SU-DHL-6 (cell line): ENCODE results near the gene ZNF536.

Source experiments
- H2AFZ ChIP-seq: fragments of 200-600 bp; sonication (generic); 2 replicates; pipeline ENCODE4 v1.6.1; 2014; ENCODE audit warnings: low read depth, mild to moderate bottlenecking, moderate library complexity, mixed read lengths, antibody characterized with exemption, low read length; ENCODE audit not compliant: severe bottlenecking
- H3F3A ChIP-seq: fragments of 200-600 bp; shearing (Covaris generic); 2 replicates; pipeline ENCODE4 v1.6.0; 2016; ENCODE audit warnings: antibody characterized with exemption, mild to moderate bottlenecking; ENCODE audit not compliant: insufficient read depth
- H3K27ac ChIP-seq: fragments of 200-600 bp; sonication (generic); 2 replicates; pipeline ENCODE4 v1.5.1; 2016; ENCODE audit warnings: low read depth, mild to moderate bottlenecking, low read length, moderate library complexity, mixed read lengths
- H3K27me3 ChIP-seq: fragments of 200-600 bp; sonication (generic), shearing (Covaris generic); 2 replicates; pipeline ENCODE4 v1.6.0; 2014; ENCODE audit warnings: mild to moderate bottlenecking, low read length
- H3K36me3 ChIP-seq: fragments of 200-600 bp; sonication (generic); 2 replicates; pipeline ENCODE4 v1.6.1; 2014; ENCODE audit warnings: mild to moderate bottlenecking, low read length, mixed read lengths
- H3K4me2 ChIP-seq: fragments of 300-600, 200-600 bp; shearing (Covaris generic), sonication (generic); 2 replicates; pipeline ENCODE4 v1.6.0; 2014; ENCODE audit warnings: low read length, low read depth, mild to moderate bottlenecking; ENCODE audit not compliant: poor library complexity, severe bottlenecking
- H3K4me3 ChIP-seq: fragments of 200-600 bp; sonication (generic); 2 replicates; pipeline ENCODE4 v1.5.1; 2014; ENCODE audit warnings: antibody characterized with exemption, low read length, mild to moderate bottlenecking, mixed read lengths; ENCODE audit not compliant: insufficient read depth, poor library complexity, severe bottlenecking
- H3K79me2 ChIP-seq: fragments of 200-600 bp; sonication (generic); 2 replicates; pipeline ENCODE4 v1.6.1; 2014; ENCODE audit warnings: mild to moderate bottlenecking, low read length, moderate library complexity; ENCODE audit not compliant: insufficient read depth
- H3K9ac ChIP-seq: fragments of 200-600 bp; sonication (generic); 2 replicates; pipeline ENCODE4 v1.7.0; 2014; ENCODE audit warnings: mild to moderate bottlenecking, low read length
- H3K9me2 ChIP-seq: fragments of 200-600 bp; sonication (generic); replicated peaks from 2 replicates; pipeline ENCODE4 v1.6.1; 2014; ENCODE audit warnings: low read length; ENCODE audit not compliant: insufficient read depth
- H3K9me3 ChIP-seq: fragments of 200-600 bp; sonication (generic); 2 replicates; pipeline ENCODE4 v1.6.1; 2014; ENCODE audit warnings: low read length, mixed read lengths; ENCODE audit not compliant: insufficient read depth
- H4K20me1 ChIP-seq: fragments of 200-600 bp; sonication (generic); 2 replicates; pipeline ENCODE4 v1.6.1; 2014; ENCODE audit warnings: low read depth, mild to moderate bottlenecking, antibody characterized with exemption, low read length, moderate library complexity, mixed read lengths
- EZH2phosphoT487 ChIP-seq: fragments of 200-600 bp; sonication (generic), shearing (Covaris generic); conservative IDR thresholded peaks from 2 replicates; pipeline ENCODE4 v1.6.1; 2018; ENCODE audit warnings: mild to moderate bottlenecking, antibody characterized with exemption, low read length, moderate library complexity, mixed read lengths
- TF ChIP-seq, protein P1 (sequence below): fragments of 200-600 bp; sonication (generic); IDR thresholded peaks from one replicate; pipeline ENCODE4 v1.5.1; 2017; ENCODE audit warnings: antibody characterized with exemption, mild to moderate bottlenecking, low read length, moderate library complexity; ENCODE audit not compliant: insufficient read depth, poor library complexity, severe bottlenecking

Gene ZNF536

DNA sequence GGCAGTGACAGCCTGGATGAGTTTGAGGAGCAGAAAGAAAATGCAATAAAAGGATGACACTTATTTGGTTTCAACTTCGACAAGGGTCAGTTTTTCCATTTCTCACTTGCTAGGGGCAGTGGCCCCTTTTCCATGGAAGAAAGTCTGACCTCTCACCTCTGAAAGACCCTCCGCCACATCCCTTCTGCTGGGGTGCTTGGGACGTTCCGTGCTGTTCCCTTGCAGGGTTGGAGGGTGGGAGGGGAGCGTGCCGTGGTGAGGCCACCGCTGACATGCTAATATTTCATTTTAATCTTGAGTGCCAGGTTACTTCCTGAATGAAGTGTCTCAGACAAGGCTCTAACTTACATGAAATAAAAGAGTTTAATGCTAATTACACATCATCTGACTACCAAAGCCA, 5.2 kb upstream of the ZNF536 start:
- Histone ChIP-seq H3K36me3 (no peaks in the 10 kb centered on the region), H3K79me2 (no peaks in the 10 kb centered on the region), H2AFZ (no peak overlapping the region), H3K4me3 (no peak overlapping the region), H4K20me1 (no peaks in the 10 kb centered on the region), H3K9me3 (no peaks in the 10 kb centered on the region), H3K9ac (no peak overlapping the region), H3K9me2 (no peaks in the 10 kb centered on the region), H3K27ac (no peak overlapping the region), H3F3A (no peaks in the 10 kb centered on the region), H3K27me3 (no peaks in the 10 kb centered on the region), H3K4me2 (no peak overlapping the region)
- TF ChIP-seq EZH2phosphoT487 = no peak
- TF ChIP-seq, protein P1, sequence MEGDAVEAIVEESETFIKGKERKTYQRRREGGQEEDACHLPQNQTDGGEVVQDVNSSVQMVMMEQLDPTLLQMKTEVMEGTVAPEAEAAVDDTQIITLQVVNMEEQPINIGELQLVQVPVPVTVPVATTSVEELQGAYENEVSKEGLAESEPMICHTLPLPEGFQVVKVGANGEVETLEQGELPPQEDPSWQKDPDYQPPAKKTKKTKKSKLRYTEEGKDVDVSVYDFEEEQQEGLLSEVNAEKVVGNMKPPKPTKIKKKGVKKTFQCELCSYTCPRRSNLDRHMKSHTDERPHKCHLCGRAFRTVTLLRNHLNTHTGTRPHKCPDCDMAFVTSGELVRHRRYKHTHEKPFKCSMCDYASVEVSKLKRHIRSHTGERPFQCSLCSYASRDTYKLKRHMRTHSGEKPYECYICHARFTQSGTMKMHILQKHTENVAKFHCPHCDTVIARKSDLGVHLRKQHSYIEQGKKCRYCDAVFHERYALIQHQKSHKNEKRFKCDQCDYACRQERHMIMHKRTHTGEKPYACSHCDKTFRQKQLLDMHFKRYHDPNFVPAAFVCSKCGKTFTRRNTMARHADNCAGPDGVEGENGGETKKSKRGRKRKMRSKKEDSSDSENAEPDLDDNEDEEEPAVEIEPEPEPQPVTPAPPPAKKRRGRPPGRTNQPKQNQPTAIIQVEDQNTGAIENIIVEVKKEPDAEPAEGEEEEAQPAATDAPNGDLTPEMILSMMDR = no peak

DNA sequence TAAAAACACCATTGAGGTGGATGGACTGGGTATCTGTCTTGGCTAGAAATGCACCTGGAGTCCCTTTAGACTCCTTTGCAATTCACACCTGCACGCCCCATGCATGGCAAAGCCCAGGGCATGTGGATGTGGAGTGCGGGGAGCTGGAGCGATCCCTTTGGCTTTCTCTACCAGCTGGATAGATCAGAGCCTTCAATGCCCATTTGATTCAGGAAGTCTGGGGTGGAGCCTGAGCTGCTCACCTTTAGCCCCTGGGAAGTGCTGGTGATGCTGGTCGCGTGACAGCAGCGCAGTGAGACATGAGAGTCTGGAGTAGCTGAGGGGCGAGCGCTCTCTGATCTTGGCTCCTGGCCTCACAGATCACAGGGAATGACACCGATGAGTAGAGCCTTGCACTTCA, 4.8 kb upstream of the ZNF536 start:
- H3K9me3 ChIP-seq = no peaks in the 10 kb centered on the region

DNA sequence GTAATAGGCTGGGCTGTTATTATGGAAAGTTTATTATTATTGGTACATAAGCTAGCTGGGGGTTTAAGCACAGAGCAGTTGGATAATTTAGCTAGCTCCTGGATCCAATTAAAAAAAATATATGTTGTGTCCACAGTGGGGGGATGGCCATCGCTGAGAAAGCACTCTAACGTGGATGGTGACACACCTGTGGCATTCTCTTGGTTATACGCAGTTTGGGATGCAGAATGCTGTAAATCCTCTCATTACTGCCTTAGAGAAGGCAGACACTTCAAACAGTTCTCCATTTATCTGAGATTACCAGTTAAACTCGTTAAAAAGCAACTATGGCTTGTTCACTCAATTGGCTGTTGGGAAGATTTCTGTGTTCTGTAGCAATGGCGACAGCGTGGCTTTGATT, 2.4 kb upstream of the ZNF536 start:
- Histone ChIP-seq H3K79me2 (no peaks in the 10 kb centered on the region), H3K4me3 (no peak overlapping the region), H3K36me3 (no peaks in the 10 kb centered on the region), H3K9me2 (no peaks in the 10 kb centered on the region), H3F3A (no peaks in the 10 kb centered on the region), H2AFZ (no peak overlapping the region), H3K27me3 (no peaks in the 10 kb centered on the region), H4K20me1 (no peaks in the 10 kb centered on the region), H3K9ac (no peak overlapping the region), H3K9me3 (no peaks in the 10 kb centered on the region), H3K4me2 (no peak overlapping the region), H3K27ac (no peak overlapping the region)
- TF ChIP-seq EZH2phosphoT487 = no peak

More for the DNA sequence above, 4.8 kb upstream of the ZNF536 start:
- TF ChIP-seq, protein P1 = no peak
- no peak for TF ChIP-seq EZH2phosphoT487
- no peaks in the 10 kb centered on the region for H3F3A ChIP-seq
- H3K9me2 ChIP-seq = no peaks in the 10 kb centered on the region
- no peaks in the 10 kb centered on the region for H3K27me3 ChIP-seq
- H4K20me1 ChIP-seq = no peaks in the 10 kb centered on the region
- no peak overlapping the region for H3K27ac ChIP-seq
- H3K4me3 ChIP-seq = no peak overlapping the region
- H3K79me2 ChIP-seq = no peaks in the 10 kb centered on the region
- H3K36me3 ChIP-seq = no peaks in the 10 kb centered on the region
- H3K4me2 ChIP-seq = no peak overlapping the region
- no peak overlapping the region for H2AFZ ChIP-seq
- no peak overlapping the region for H3K9ac ChIP-seq

DNA sequence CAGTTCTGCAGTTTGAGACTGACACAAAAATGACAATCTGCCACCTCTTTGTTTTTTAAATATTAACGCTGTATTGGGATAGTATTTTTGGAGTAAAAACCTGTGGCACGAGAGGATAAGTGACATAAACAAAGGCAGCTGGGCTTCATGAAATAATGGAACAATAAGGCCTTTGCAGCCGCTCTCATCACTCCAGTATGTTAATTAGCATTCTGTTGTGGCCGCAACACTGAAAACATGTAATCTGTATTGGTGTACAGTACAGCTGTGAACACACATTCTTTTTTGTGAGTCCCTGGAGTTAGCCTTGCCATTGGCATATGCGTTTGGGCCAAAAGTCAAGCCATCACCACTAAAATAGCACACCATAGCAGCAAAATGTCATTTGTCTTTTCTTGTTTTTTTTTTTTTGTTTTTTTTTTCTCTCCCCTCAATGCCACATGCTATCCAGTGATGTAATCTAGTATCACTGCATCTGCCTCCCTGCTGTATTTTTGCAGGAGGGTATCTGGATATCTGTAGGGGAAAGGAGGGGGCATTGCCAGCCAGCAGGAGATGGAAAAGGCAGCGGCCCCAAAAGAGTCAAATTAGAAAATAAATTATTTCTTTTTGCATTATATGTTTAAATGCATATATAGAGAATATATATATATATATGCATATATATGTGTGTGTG, 885 bp upstream of the ZNF536 start:
- no peaks in the 10 kb centered on the region for H3K9me2 ChIP-seq
- H3K27ac ChIP-seq = no peak overlapping the region
- H3F3A ChIP-seq = no peaks in the 10 kb centered on the region
- no peaks in the 10 kb centered on the region for H4K20me1 ChIP-seq
- H3K79me2 ChIP-seq = no peaks in the 10 kb centered on the region
- H3K4me3 ChIP-seq = no peak overlapping the region
- no peaks in the 10 kb centered on the region for H3K36me3 ChIP-seq
- H2AFZ ChIP-seq = no peak overlapping the region
- H3K27me3 ChIP-seq = no peaks in the 10 kb centered on the region
- TF ChIP-seq, protein P1 = no peak
- TF ChIP-seq EZH2phosphoT487 = no peak
- H3K4me2 ChIP-seq = no peak overlapping the region
- no peak overlapping the region for H3K9ac ChIP-seq
- H3K9me3 ChIP-seq = no peaks in the 10 kb centered on the region
